ENCODE data around the gene PI4K2A.
"Not testable (repeated sequence)": the region's sequence is repeated elsewhere in the genome, so short reads cannot be mapped to it uniquely, and the experiment has no call there.

Gene PI4K2A

GRCh38 chr10:97675222-97675621, 34.8 kb downstream of the PI4K2A start:
- no peak overlapping the region for H3K4me3 ChIP-seq (ENCODE audit: low read length)
- no peak for TF ChIP-seq ZNF274 (IDR thresholded peaks at IDR 0.05; ENCODE audit: low read depth, low read length)

- no peak overlapping the region for H3K4me3 ChIP-seq (ENCODE audit: low read length)
- no peak for TF ChIP-seq ZNF274 (IDR thresholded peaks at IDR 0.05; ENCODE audit: low read depth, low read length)
Observed at GRCh38 chr10:97676770-97677581, 36.5 kb downstream of the PI4K2A start.

- H3K4me3 ChIP-seq (ENCODE audit: low read length) = no peak overlapping the region
- no peak for TF ChIP-seq ZNF274 (IDR thresholded peaks at IDR 0.05; ENCODE audit: low read depth, low read length)
Observed at GRCh38 chr10:97679594-97679993, 39.1 kb downstream of the PI4K2A start.

GRCh38 chr10:97682042-97682441, 41.6 kb downstream of the PI4K2A start:
- TF ChIP-seq ZNF274 (IDR thresholded peaks at IDR 0.05; ENCODE audit: low read depth, low read length) = no peak
- no peak overlapping the region for H3K4me3 ChIP-seq (ENCODE audit: low read length)

- TF ChIP-seq ZNF274 (IDR thresholded peaks at IDR 0.05; ENCODE audit: low read depth, low read length) = no peak
- H3K4me3 ChIP-seq (ENCODE audit: low read length) = no peak overlapping the region
Observed at GRCh38 chr10:97683556-97684367, 43.3 kb downstream of the PI4K2A start.

- H3K4me3 ChIP-seq (ENCODE audit: low read length) = not testable (repeated sequence)
Observed at GRCh38 chr10:97684368-97684713, 43.9 kb downstream of the PI4K2A start.

- H3K4me3 ChIP-seq (ENCODE audit: low read length) = no peak overlapping the region
- TF ChIP-seq ZNF274 (IDR thresholded peaks at IDR 0.05; ENCODE audit: low read depth, low read length) = no peak
Observed at GRCh38 chr10:97684866-97685394, 44.5 kb downstream of the PI4K2A start.

GRCh38 chr10:97685395-97685958, 45.0 kb downstream of the PI4K2A start:
- TF ChIP-seq ZNF274 (IDR thresholded peaks at IDR 0.05; ENCODE audit: low read depth, low read length) = no peak
- H3K4me3 ChIP-seq (ENCODE audit: low read length) = no peak overlapping the region

GRCh38 chr10:97686301-97686961, 46.0 kb downstream of the PI4K2A start:
- no peak for TF ChIP-seq ZNF274 (IDR thresholded peaks at IDR 0.05; ENCODE audit: low read depth, low read length)
- peak overlapping the region; percentile 59; the same call in 1 of the 2 replicates for H3K4me3 ChIP-seq (ENCODE audit: low read length)

GRCh38 chr10:97686962-97687784, 46.7 kb downstream of the PI4K2A start, which contains the start of gene AVPI1:
Gene AVPI1 (minus strand): TSS chr10:97687241. CDS start chr10:97679905, 7,336 bp downstream.
- H3K4me3 ChIP-seq (ENCODE audit: low read length) = peak within 1 kb of the TSS; percentile 59; the same call in 1 of the 2 replicates
- no peak for TF ChIP-seq ZNF274 (IDR thresholded peaks at IDR 0.05; ENCODE audit: low read depth, low read length)

GRCh38 chr10:97687785-97688781, 47.6 kb downstream of the PI4K2A start:
- H3K4me3 ChIP-seq (ENCODE audit: low read length) = peak overlapping the region; percentile 59; the same call in 1 of the 2 replicates
- TF ChIP-seq ZNF274 (IDR thresholded peaks at IDR 0.05; ENCODE audit: low read depth, low read length) = no peak

- TF ChIP-seq ZNF274 (IDR thresholded peaks at IDR 0.05; ENCODE audit: low read depth, low read length) = no peak
- H3K4me3 ChIP-seq (ENCODE audit: low read length) = no peak overlapping the region
Observed at GRCh38 chr10:97689559-97690020, 49.1 kb downstream of the PI4K2A start.
